ENCODE data around the gene RTL10.

RTL10 gene

DNA sequence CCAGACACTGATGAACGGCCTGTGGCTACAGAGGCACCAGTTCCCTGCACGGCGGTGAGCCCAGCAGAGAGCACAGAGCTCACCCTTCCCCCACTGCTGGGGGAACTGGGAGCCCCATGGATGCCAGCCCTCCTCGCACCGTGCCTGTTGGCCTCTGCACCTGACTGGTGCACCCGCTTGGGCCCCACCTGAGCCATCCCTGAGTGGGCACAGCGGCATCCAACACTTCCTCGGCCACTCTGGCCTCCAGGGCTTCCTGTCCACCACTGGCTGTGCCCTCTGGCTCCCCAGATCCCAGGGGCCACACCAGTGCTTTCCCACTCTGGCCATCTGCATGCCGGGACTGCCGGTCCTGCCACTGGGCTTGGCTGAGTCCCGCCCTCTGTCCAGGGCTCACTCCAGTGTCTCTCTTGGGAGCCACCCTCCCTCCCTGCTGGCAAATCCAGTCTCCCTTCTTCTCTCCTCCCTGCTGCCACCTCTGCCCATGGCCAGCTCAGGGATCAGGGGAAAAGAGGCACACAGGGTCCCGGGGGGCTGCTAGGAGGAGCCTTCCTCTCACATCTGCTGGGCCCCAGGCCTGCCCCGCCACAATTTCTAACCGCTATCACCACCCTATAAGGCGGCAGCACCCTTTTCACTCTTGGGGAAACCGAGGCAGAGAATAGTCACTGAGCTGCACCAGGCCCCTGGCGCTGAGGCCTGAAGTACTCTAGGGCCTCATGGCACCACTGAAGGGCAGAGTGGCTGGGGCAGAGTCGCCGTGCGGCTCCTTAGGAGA, 33.0 kb downstream of the RTL10 start:
- no peak for DNase-seq

DNA sequence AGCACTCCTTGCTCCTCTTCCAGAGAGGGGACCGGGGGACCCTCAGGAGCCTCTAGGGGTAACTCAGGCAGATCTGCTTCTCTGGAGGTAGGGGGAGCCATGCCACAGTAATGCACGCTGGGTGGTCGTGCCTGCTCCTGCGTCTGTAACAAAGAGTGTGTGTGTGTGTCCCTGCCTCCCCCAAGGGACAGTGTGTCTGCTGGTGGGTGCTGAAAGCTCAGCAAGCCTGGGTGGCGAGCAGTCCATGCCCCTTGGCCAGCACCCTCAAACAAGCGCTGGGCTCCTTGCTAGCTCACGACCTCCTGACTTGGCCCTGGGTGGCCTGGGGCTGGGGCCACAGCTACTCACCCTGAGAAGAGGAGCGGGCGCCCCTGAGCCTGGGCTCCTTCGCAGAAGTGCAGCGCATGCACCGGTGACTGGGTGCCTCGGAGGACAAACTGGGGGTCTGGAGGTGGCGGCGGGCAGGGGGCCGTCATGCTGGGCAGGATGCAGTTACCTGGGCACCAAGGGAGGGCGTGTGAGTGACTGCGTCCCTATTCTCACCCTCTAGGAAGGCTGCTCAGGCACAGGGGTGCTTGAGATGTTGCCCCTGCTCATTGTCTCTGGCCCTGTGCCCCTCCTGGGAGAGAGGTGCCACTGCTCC, 33.7 kb downstream of the RTL10 start:
- DNase-seq: no peak

- DNase-seq: no peak
Measured at GRCh38 chr22:19819911-19820879, 34.5 kb downstream of the RTL10 start.

DNA sequence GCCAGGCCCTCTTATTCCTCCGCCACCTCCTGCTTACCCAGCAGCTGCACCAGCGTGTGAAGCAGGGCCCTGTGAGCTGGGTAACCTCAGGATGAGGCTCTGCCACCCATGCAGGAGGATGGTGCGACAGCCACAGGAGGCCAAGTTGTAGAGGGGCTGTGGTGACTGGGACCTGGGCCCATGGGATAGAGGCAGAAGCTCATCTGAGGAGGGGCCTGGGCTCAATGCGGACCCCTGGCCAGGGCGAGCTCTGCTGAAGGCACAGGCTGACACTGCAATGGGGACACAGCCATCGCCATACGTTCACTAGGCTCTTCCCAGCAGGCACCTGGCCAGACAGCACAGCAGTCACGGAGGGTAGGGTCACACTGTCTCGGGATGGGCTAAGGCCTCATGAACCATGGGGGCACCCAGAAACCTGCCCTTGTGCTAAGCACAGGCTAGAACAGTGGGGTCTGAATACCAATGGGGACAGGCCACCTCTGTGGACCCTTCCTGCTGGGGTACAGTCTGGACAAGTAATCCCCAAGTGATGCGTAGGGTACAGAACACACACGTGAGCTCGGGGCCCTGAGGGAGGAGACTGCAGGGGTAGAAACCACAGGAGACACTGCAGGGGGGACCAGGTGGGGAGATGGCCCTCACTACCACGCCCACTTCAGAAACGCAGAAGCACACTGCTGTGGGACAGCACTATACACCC, 35.3 kb downstream of the RTL10 start:
- DNase-seq: no peak

- DNase-seq: no peak
Measured at GRCh38 chr22:19818324-19819207, 36.1 kb downstream of the RTL10 start.

GRCh38 chr22:19816372-19817119, 38.1 kb downstream of the RTL10 start:
- no peak for DNase-seq

- no peak for DNase-seq
Measured at GRCh38 chr22:19815823-19816290, 38.8 kb downstream of the RTL10 start.

DNA sequence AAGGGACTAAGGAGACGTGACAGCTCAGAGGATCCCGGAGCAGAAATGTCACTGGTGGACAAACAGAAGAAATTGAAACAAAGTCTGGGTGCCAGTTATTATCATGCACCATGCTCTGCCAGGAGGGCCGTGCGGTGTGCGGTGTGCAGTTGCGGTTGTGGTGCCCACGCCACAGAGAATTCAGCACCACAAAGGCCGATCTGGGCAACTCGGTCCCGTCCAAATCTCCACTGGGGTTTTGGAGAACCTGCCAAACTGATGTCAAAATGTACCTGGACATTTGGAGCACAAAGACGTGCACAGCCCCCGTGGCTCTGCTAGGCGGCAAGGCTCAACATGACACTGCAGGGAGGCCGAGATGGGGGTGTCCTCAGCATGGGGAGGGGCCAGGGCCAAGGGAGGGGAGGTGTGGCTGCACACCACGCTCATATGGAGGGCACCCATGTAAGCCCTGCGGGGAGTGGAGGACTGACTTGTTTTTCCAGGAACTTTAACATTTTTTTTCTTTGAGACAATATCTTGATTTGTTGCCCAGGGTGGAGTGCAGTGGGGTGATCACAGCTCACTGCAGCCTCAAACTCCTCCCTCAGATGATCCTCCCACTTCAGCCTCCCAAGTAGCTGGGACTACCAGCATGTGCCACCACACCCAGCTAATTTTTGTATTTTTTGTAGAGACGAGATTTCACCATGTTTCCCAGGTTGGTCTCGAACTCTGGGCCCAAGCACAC, 39.4 kb downstream of the RTL10 start:
- DNase-seq: no peak

DNA sequence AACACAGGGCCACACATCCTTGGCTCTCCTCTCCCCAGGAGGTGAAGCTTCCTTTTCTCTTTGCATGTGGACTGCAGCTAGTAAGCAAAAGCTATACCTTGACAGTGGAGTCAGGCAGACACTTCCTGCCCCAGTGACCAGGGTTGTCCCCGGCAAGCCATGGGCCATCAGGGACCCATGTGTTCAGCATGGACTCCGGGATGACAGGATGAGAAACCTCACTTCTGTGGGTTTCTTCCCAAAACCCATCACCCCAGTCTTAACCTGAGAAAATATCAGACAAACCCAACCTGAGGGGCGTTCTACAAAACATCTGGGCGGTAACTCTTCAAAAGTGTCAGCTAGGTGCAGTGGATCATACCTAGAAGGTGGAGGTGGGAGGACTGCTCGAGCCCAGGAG, 40.2 kb downstream of the RTL10 start:
- DNase-seq: no peak

DNA sequence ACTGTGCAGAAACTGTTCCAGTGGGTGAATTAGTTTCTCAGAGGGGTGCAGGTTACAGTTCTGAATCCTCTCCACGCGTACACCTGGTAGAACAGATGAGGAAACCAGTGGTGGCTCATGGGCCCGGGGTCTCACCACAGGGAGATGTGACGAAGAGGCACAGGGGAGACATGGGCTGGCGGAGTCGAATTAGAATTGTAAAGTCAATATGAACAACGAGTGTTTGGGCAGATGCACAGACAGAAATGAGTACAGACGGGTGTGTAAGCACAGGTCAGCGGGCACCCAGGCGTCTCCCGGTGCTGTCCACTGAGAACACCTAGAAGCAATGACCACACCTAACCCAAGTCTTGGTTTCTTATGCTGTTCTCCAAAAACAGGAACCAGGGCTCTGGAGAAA, 41.8 kb downstream of the RTL10 start:
- DNase-seq: no peak

DNA sequence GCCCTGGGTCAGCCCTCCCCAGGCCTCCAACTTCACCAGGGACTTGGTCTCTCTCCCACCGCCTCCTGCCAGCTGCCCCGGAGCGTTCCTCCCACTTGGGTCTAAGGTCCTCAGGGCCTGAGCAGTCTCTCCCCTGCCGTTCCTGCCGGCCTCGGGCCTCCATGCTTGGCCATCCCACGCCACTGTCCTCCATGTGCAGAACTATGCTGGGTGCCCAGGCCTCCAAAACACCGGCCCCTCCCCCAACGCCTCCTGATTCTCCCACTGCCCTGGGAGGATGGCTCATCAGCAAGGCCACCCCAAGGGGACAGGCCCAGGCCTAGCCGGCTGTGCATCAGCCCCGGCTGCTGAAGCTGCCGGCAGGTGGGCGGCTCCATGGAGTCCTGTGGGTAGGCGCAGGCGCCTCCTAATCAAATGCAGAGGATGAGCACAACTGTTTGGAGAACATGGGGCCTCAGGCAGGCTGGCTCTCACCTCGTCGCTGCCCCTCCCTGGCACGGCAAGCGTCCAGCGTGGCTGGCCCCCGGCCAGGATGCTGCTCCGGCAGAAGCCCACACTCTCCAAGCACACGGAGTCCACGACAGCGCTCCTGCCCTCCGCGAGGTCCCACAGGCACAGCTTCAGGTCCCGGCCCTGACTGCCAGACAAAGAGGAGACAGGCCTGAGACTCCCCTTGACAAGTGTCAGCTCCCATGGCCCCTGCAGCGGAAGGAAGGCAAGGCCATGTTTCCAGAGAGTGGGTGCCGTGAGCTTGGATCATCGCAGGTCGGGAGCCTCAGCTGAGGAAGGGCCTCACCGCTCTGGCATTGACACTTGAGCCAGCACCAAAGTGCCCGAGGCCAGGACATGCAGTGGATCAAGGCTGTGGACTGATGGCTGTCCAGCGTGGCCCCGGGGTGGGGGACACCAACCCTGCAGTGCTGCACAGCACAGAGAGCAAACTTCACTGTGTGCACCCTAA, 42.6 kb downstream of the RTL10 start:
- no peak for DNase-seq

DNA sequence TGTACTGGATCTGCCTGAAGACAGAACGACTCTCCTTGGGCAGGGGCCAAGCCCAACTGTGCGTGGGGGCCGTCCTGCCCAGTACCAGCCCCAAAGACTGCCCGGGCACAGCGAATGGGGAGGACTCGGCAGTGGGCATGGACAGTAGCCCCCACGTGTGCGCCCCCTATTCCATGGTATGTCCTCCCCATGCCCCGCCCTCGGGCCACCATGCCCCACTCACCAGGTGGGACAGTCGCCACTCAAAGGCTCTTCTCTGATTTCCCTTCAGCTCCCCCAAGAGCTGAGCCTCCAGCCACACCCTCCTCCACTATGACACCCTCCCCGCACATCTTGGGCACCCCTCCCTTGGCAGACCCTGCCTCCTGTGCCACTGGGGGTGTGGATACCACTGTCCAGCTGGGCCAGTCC, 43.5 kb downstream of the RTL10 start:
- DNase-seq: no peak

DNA sequence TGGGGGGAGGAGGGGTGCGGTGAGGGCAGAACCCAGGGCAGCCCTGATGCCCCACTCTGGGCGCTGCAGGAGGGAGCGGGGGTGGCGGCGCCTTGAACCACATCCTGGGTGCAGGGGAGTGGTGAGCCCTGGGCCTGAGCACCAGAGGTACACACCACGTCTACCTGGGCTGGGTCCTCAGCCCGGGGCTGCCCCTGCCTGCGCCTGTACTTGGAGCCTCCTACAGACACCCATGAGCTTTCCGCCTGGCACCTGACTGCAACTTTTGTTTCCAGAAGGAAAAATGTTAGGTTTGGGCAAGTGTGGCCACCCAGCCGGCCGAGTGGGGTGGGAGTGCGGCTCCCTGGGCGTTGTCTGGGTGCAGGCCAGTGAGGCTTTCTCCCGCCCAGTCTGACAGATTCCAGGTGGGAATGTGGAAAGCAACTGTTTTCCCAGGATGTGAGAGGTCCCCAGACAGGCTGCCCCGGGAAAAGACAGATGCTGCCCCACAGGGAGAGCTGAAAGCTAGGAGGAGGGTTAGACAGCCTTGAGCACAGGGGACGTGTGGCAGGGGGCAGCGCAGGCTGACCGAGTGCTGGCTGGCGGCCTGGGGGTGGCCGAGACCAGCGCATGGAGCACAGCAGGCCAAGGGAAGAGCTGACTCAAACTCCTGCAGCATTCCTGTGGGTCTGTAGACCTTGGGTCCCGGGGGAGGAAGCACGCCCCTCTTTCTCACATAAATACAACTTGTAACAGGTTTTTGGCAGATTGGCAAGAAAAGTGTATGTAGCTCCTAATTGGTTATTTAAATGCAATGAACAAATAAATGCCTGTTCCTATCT, 44.1 kb downstream of the RTL10 start:
- no peak for DNase-seq

- DNase-seq: no peak
Measured at GRCh38 chr22:19809741-19810140, 44.9 kb downstream of the RTL10 start.

DNA sequence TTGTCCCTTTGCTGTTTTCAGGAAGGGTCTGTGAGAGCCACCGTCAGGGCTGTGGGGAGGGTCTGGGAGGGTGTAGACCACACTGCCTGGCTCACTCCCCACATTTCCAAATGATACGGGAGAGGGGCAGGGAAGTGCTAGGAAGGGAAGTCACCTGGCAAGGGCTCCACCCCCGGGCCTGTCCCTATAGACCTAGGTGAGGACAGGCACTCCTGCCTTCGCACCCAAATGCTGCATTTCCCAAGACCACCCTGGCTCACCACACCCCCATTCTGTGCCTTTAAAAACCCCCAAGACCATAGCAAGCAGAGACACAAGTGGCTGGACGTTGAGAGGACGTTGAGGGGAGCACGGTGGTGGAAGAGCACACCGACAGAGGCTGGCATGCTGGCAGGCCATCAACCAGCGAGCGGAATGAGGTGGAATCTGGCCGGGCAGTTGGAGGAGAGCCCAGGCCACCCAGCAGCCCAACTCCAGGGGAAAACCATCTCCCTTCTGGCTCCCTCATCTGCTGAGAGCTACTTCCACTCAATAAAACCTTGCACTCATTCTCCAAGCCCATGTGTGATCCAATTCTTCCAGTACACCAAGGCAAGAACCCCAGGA, 45.7 kb downstream of the RTL10 start:
- DNase-seq: no peak

- no peak for DNase-seq
Measured at GRCh38 chr22:19807914-19808872, 46.5 kb downstream of the RTL10 start.

Measured in NCI-H1092 treated with DMSO at 0.1 percent for 48 hours (cell line).